OCI-LY1 (cell line): Measurements from ENCODE around the gene P2RY14.

Source experiments
- EZH2 ChIP-seq: fragments of 200-600 bp; sonication (generic), shearing (Covaris generic); IDR thresholded peaks from 2 replicates; pipeline ENCODE4 v1.8.0; 2017; ENCODE audit warnings: borderline replicate concordance, mixed run types, mild to moderate bottlenecking, antibody characterized with exemption, low read length, moderate library complexity, mixed read lengths
- TF ChIP-seq, protein P1 (sequence below): fragments of 200-600 bp; sonication (generic), shearing (Covaris generic); IDR thresholded peaks from 2 replicates; pipeline ENCODE4 v1.5.1; 2017; ENCODE audit warnings: mild to moderate bottlenecking, antibody characterized with exemption, low read length, moderate library complexity, mixed read lengths

DNA sequence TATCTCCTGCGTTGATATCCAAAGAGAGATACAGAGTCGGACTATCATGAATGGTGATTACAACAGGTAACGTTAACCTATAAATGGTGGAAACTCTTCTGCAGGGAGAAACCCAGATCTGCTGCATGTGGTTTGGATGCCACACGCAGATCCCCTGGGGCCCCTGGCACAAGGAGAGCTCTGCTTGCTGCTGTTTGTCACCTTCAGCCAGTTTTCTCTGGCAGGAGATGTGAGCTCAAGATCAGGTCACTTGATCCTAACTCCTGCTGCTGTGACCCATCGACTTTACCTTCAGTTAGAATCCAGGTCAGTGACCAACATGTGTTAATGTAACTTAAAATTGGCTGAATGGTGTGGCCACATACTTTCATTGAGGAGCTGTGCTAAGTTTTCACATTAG is 51.5 kb downstream of the P2RY14 start:
- TF ChIP-seq, protein P1, sequence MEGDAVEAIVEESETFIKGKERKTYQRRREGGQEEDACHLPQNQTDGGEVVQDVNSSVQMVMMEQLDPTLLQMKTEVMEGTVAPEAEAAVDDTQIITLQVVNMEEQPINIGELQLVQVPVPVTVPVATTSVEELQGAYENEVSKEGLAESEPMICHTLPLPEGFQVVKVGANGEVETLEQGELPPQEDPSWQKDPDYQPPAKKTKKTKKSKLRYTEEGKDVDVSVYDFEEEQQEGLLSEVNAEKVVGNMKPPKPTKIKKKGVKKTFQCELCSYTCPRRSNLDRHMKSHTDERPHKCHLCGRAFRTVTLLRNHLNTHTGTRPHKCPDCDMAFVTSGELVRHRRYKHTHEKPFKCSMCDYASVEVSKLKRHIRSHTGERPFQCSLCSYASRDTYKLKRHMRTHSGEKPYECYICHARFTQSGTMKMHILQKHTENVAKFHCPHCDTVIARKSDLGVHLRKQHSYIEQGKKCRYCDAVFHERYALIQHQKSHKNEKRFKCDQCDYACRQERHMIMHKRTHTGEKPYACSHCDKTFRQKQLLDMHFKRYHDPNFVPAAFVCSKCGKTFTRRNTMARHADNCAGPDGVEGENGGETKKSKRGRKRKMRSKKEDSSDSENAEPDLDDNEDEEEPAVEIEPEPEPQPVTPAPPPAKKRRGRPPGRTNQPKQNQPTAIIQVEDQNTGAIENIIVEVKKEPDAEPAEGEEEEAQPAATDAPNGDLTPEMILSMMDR = no peak
- no peak for TF ChIP-seq EZH2
